A549 (cell line): Measurements from ENCODE around the gene RAD18. TPM values are rescaled to one million over a fixed set of nuclear protein-coding genes. Genes with fewer than 3 reads are reported as not detected.

Source experiments
- ATAC-seq, 2 experiments: fragments of 200-7000 bp in 1 of 2; fragments of >200 bp in 1 of 2; cut with Nextera tagmentation in 1 of 2; cut with Tn5 transposase in 1 of 2; 3 replicates each; pipeline versions ENCODE4 v1.8.0 to v1.9.1; 2018 to 2020; ENCODE audit warnings: mild to moderate bottlenecking in 1 of 2, moderate library complexity in 1 of 2
- CTCF ChIA-PET: fragments of 300-600 bp; sonication (Branson Sonifier 250); formaldehyde crosslinking; extraction: SDS; loops from one replicate; lab custom pipeline; 2021; ENCODE audit warnings: antibody characterized with exemption, inconsistent platforms; lab: Yijun Ruan, JAX
- POLR2A ChIA-PET: fragments of 350-600 bp; formaldehyde crosslinking; extraction: SDS; loops from one replicate; lab custom pipeline; 2021; ENCODE audit warnings: antibody characterized with exemption, inconsistent platforms; lab: Yijun Ruan, JAX
- DNase-seq, 2 experiments: peaks; one replicate each; pipeline versions ENCODE4 v3.0.0 to v3.0.0-alpha.2; 2011 to 2016; ENCODE audit warnings: low read depth in 1 of 2, low spot score in 1 of 2
- FAIRE-seq: peaks from 2 replicates; lab custom pipeline; 2011; peaks lifted over from hg19 to GRCh38; lab: Jason Lieb, UNC
- H3K27ac ChIP-seq, 2 experiments: fragments of >200 bp; sonication (Bioruptor Twin); formaldehyde crosslinking; 3 replicates each; pipeline ENCODE4 v1.5.1; 2016 to 2017
- H3K4me1 ChIP-seq: fragments of >200 bp; sonication (Bioruptor Twin); formaldehyde crosslinking; 3 replicates; pipeline ENCODE4 v1.6.1; 2016
- H3K4me2 ChIP-seq: fragments of >200 bp; sonication (Bioruptor Twin); formaldehyde crosslinking; 3 replicates; pipeline ENCODE4 v1.6.1; 2016
- H3K4me3 ChIP-seq: fragments of >200 bp; sonication (Bioruptor Twin); formaldehyde crosslinking; 3 replicates; pipeline ENCODE4 v1.5.1; 2016
- H3K9me3 ChIP-seq: fragments of >200 bp; sonication (Bioruptor Twin); formaldehyde crosslinking; 3 replicates; pipeline ENCODE4 v1.6.1; 2016
- BHLHE40 ChIP-seq: IDR thresholded peaks from 2 replicates; pipeline ENCODE4 v1.6.1; 2012; ENCODE audit warnings: low read depth, low read length, inconsistent platforms
- CBX8 ChIP-seq: fragments of 200-600 bp; sonication (generic); IDR thresholded peaks from 2 replicates; pipeline ENCODE4 v1.6.1; 2016
- CEBPB ChIP-seq, 2 experiments: fragments of >200 bp in 1 of 2; sonication (Bioruptor Twin) in 1 of 2; formaldehyde crosslinking in 1 of 2; IDR thresholded peaks; 2 replicates each; pipeline ENCODE4 v1.6.1; 2012 to 2016
- CHD2 ChIP-seq: fragments of 150-350 bp; IDR thresholded peaks from 2 replicates; pipeline ENCODE4 v1.6.1; 2014; ENCODE audit warnings: low read length; ENCODE audit not compliant: partially characterized antibody
- CHD4 ChIP-seq: fragments of 200-600 bp; sonication (generic); IDR thresholded peaks from 2 replicates; pipeline ENCODE4 v1.6.1; 2016; ENCODE audit warnings: antibody characterized with exemption, mild to moderate bottlenecking, borderline replicate concordance
- EHF ChIP-seq: fragments of 250-450 bp; sonication (Bioruptor Pico); IDR thresholded peaks from 2 replicates; pipeline ENCODE4 v1.5.0; 2020; ENCODE audit warnings: mild to moderate bottlenecking
- EP300 ChIP-seq, 2 experiments: fragments of >200 bp; sonication (Bioruptor Twin); formaldehyde crosslinking; IDR thresholded peaks; 2 replicates in 1 of 2; 3 replicates in 1 of 2; pipeline ENCODE4 v1.6.1; 2016 to 2017
- HEYL ChIP-seq: fragments of 250-450 bp; sonication (Bioruptor Pico); IDR thresholded peaks from 2 replicates; pipeline ENCODE4 v1.8.0; 2021; ENCODE audit warnings: mild to moderate bottlenecking, moderate library complexity
- HOXB5 ChIP-seq: fragments of 250-450 bp; sonication (Bioruptor Pico); IDR thresholded peaks from 2 replicates; pipeline ENCODE4 v1.5.0; 2020; ENCODE audit warnings: mild to moderate bottlenecking, moderate library complexity
- KDM1A ChIP-seq: fragments of 200-600 bp; sonication (generic); IDR thresholded peaks from 2 replicates; pipeline ENCODE4 v1.6.1; 2016; ENCODE audit warnings: low read depth, mild to moderate bottlenecking
- MAFK ChIP-seq: fragments of 450-650 bp; IDR thresholded peaks from 2 replicates; pipeline ENCODE4 v1.6.1; 2014; ENCODE audit not compliant: partially characterized antibody
- NFE2L2 ChIP-seq: fragments of 150-350 bp; conservative IDR thresholded peaks from 2 replicates; pipeline ENCODE4 v1.6.1; 2014; ENCODE audit warnings: low read length
- NPAS2 ChIP-seq: fragments of 250-450 bp; sonication (Bioruptor Pico); IDR thresholded peaks from 2 replicates; pipeline ENCODE4 v1.8.0; 2022; ENCODE audit warnings: mild to moderate bottlenecking, moderate library complexity, borderline replicate concordance
- POLR2A ChIP-seq: IDR thresholded peaks from 2 replicates; pipeline ENCODE4 v1.6.1; 2012; ENCODE audit warnings: mild to moderate bottlenecking, low read length
- RAD21 ChIP-seq, 2 experiments: fragments of >200 bp in 1 of 2; sonication (Bioruptor Twin) in 1 of 2; formaldehyde crosslinking in 1 of 2; IDR thresholded peaks in 1 of 2; conservative IDR thresholded peaks in 1 of 2; 2 replicates in 1 of 2; 3 replicates in 1 of 2; pipeline ENCODE4 v1.6.1; 2012 to 2018; ENCODE audit warnings: inconsistent platforms in 1 of 2
- ZSCAN20 ChIP-seq: fragments of 250-450 bp; sonication (Bioruptor Pico); IDR thresholded peaks from 2 replicates; pipeline ENCODE4 v1.8.0; 2022; ENCODE audit warnings: mild to moderate bottlenecking, moderate library complexity
- WGBS: methylation state at CpG from one replicate; pipeline ENCODE4 v1.1.6; 2017; ENCODE audit errors: missing lambda C conversion rate; 5-methylcytosine and 5-hydroxymethylcytosine counted together
- polyA plus RNA-seq, 4 experiments: library from polyadenylated mRNA; depleted of rRNA in 3 of 4; stranded (reverse); fragments of >200 nt; fragmentation: RNase III in 1 of 4; extraction: RNeasy Plus Mini Kit Qiagen cat#74134 plus additional on column Dnase treatment in 1 of 4; gene quantifications; 2 replicates in 3 of 4; 3 replicates in 1 of 4; pipeline ENCODE4 v1.2.3, GENCODE V29; 2011 to 2017
- TF ChIP-seq, protein P1 (sequence below): IDR thresholded peaks from 2 replicates; pipeline ENCODE4 v1.6.1; 2012
- TF ChIP-seq, protein P2 (sequence below): fragments of 250-450 bp; sonication (Bioruptor Pico); IDR thresholded peaks from 2 replicates; pipeline ENCODE4 v1.5.0; 2020; ENCODE audit warnings: low read depth, mild to moderate bottlenecking, moderate library complexity
- TF ChIP-seq, protein P3 (sequence below): fragments of 200-600 bp; sonication (generic); IDR thresholded peaks from 2 replicates; pipeline ENCODE4 v1.6.1; 2016; ENCODE audit warnings: antibody characterized with exemption, mild to moderate bottlenecking, moderate library complexity
- TF ChIP-seq, protein P4 (sequence below): fragments of >200 bp; sonication (Bioruptor Twin); formaldehyde crosslinking; IDR thresholded peaks from 3 replicates; pipeline ENCODE4 v1.5.1; 2016
- TF ChIP-seq, protein P5 (sequence below): IDR thresholded peaks from 2 replicates; pipeline ENCODE4 v1.6.1; 2012; ENCODE audit warnings: low read depth, borderline replicate concordance
- TF ChIP-seq, protein P6 (sequence below): fragments of >200 bp; sonication (Bioruptor Twin); formaldehyde crosslinking; IDR thresholded peaks from 2 replicates; pipeline ENCODE4 v1.6.1; 2016
- TF ChIP-seq, protein P7 (sequence below): IDR thresholded peaks from 2 replicates; pipeline ENCODE4 v1.6.1; 2012

Gene RAD18
- polyA plus RNA-seq, 2 of the 4 experiments (the other 2 are of a cell fraction) = 11.8 to 23.2 TPM

DNA sequence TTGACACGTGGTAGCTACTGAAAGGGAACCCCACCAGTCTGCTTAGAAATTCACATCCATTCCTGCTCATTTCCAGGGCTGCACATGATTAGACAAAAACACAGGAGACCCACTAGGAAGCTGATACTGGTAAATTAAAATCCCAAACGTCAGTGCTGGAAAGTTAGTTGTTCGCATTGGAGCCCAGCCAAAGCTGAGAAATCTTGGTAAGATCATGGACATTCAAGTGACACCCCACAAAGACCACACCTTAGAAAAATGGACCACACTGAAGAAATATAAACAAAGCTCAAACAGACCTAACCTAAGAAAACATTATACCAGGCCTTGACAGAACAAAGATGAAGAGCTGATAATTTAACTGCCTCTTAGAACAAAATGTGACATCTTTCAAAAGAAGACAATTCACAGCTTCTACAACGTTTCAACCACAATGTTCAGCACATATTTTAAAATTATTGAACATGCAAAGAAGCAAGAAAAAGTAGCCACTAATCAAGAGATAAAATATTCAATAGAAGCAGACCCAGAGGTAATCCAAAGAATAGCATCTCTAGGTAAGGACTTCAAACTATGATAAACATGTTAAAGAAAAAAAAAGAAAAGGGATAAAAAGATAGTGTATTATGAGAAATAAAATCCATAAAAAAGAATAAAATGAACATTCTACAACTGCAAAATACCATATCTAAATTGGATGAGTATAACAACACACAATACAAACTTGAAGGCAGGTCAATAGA, 20.4 kb downstream of the RAD18 start:
- no peak for TF ChIP-seq CEBPB (IDR thresholded peaks at IDR 0.05)
- no peak for TF ChIP-seq HOXB5 (CRISPR knock-in tag)
- no peak for TF ChIP-seq KDM1A
- TF ChIP-seq, protein P1, sequence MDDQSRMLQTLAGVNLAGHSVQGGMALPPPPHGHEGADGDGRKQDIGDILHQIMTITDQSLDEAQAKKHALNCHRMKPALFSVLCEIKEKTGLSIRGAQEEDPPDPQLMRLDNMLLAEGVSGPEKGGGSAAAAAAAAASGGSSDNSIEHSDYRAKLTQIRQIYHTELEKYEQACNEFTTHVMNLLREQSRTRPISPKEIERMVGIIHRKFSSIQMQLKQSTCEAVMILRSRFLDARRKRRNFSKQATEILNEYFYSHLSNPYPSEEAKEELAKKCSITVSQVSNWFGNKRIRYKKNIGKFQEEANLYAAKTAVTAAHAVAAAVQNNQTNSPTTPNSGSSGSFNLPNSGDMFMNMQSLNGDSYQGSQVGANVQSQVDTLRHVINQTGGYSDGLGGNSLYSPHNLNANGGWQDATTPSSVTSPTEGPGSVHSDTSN = no peak
- TF ChIP-seq NPAS2 (CRISPR knock-in tag) = no peak
- TF ChIP-seq, protein P2, sequence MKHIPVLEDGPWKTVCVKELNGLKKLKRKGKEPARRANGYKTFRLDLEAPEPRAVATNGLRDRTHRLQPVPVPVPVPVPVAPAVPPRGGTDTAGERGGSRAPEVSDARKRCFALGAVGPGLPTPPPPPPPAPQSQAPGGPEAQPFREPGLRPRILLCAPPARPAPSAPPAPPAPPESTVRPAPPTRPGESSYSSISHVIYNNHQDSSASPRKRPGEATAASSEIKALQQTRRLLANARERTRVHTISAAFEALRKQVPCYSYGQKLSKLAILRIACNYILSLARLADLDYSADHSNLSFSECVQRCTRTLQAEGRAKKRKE (CRISPR knock-in tag) = no peak
- no peak for TF ChIP-seq NFE2L2
- TF ChIP-seq, protein P3, sequence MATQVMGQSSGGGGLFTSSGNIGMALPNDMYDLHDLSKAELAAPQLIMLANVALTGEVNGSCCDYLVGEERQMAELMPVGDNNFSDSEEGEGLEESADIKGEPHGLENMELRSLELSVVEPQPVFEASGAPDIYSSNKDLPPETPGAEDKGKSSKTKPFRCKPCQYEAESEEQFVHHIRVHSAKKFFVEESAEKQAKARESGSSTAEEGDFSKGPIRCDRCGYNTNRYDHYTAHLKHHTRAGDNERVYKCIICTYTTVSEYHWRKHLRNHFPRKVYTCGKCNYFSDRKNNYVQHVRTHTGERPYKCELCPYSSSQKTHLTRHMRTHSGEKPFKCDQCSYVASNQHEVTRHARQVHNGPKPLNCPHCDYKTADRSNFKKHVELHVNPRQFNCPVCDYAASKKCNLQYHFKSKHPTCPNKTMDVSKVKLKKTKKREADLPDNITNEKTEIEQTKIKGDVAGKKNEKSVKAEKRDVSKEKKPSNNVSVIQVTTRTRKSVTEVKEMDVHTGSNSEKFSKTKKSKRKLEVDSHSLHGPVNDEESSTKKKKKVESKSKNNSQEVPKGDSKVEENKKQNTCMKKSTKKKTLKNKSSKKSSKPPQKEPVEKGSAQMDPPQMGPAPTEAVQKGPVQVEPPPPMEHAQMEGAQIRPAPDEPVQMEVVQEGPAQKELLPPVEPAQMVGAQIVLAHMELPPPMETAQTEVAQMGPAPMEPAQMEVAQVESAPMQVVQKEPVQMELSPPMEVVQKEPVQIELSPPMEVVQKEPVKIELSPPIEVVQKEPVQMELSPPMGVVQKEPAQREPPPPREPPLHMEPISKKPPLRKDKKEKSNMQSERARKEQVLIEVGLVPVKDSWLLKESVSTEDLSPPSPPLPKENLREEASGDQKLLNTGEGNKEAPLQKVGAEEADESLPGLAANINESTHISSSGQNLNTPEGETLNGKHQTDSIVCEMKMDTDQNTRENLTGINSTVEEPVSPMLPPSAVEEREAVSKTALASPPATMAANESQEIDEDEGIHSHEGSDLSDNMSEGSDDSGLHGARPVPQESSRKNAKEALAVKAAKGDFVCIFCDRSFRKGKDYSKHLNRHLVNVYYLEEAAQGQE = no peak
- TF ChIP-seq CHD4 = no peak
- TF ChIP-seq, protein P4, sequence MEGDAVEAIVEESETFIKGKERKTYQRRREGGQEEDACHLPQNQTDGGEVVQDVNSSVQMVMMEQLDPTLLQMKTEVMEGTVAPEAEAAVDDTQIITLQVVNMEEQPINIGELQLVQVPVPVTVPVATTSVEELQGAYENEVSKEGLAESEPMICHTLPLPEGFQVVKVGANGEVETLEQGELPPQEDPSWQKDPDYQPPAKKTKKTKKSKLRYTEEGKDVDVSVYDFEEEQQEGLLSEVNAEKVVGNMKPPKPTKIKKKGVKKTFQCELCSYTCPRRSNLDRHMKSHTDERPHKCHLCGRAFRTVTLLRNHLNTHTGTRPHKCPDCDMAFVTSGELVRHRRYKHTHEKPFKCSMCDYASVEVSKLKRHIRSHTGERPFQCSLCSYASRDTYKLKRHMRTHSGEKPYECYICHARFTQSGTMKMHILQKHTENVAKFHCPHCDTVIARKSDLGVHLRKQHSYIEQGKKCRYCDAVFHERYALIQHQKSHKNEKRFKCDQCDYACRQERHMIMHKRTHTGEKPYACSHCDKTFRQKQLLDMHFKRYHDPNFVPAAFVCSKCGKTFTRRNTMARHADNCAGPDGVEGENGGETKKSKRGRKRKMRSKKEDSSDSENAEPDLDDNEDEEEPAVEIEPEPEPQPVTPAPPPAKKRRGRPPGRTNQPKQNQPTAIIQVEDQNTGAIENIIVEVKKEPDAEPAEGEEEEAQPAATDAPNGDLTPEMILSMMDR = no peak
- TF ChIP-seq, protein P5, sequence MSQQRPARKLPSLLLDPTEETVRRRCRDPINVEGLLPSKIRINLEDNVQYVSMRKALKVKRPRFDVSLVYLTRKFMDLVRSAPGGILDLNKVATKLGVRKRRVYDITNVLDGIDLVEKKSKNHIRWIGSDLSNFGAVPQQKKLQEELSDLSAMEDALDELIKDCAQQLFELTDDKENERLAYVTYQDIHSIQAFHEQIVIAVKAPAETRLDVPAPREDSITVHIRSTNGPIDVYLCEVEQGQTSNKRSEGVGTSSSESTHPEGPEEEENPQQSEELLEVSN = no peak
- no peak for TF ChIP-seq RAD21 (conservative IDR thresholded peaks at IDR 0.05 in 1 of 2, IDR thresholded peaks at IDR 0.05 in 1 of 2)
- H3K4me1 ChIP-seq = peaks cover 9% of the 10 kb centered on the region
- FAIRE-seq = no peak
- CTCF ChIA-PET = interaction anchor here (1.2 kb wide), 1 partner anchor 174 kb away, joined by 4 read pairs; the partner anchor contains the start of gene OXTR
- no peak for DNase-seq
- 87% methylated on average over 4 of the region's 4 CpGs for WGBS
- no peak for ATAC-seq
- peaks cover 20% of the 10 kb centered on the region for H3K9me3 ChIP-seq
- POLR2A ChIA-PET = no interaction called here
- H3K27ac ChIP-seq = no peak overlapping the region
- H3K4me2 ChIP-seq = no peak overlapping the region
- H3K4me3 ChIP-seq = no peak overlapping the region

DNA sequence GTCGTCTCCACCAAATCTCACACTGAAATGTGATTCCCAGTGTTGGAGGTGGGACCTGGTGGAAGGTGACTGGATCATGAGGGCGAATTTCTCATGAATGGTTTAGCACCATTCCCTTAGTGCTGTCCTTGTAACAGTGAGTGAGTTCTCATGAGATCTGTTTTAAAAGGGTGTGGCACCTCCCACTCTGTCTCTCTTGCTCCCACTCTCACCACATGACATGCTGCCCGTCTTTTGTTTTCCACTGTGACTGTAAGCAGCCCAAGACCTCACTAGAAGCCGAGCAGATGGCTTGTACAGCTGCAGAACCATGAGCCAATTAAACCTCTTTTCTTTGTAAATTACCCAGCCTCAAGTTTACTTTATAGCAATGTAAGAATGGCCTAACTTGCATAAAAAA, 21.2 kb downstream of the RAD18 start:
- H3K9me3 ChIP-seq = peaks cover 20% of the 10 kb centered on the region
- FAIRE-seq (no peak), DNase-seq (no peak), ATAC-seq (no peak)
- no peak overlapping the region for H3K4me3 ChIP-seq
- POLR2A ChIA-PET = no interaction called here
- H3K4me1 ChIP-seq = peaks cover 16% of the 10 kb centered on the region
- WGBS = 94% methylated on average over 4 of the region's 4 CpGs
- H3K4me2 ChIP-seq = no peak overlapping the region
- CTCF ChIA-PET = interaction anchor here (1.2 kb wide), 1 partner anchor 173 kb away, joined by 4 read pairs; the partner anchor contains the start of gene OXTR
- H3K27ac ChIP-seq = no peak overlapping the region
- TF ChIP-seq, protein P6, sequence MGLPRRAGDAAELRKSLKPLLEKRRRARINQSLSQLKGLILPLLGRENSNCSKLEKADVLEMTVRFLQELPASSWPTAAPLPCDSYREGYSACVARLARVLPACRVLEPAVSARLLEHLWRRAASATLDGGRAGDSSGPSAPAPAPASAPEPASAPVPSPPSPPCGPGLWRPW = no peak
- no peak for TF ChIP-seq BHLHE40
- TF ChIP-seq, protein P7, sequence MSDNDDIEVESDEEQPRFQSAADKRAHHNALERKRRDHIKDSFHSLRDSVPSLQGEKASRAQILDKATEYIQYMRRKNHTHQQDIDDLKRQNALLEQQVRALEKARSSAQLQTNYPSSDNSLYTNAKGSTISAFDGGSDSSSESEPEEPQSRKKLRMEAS = no peak
- TF ChIP-seq HEYL (CRISPR knock-in tag) = no peak
- TF ChIP-seq CBX8 = no peak
- no peak for TF ChIP-seq POLR2A
- TF ChIP-seq EP300 (IDR thresholded peaks at IDR 0.05) = no peak
- no peak for TF ChIP-seq EHF (CRISPR knock-in tag)
- no peak for TF ChIP-seq ZSCAN20 (CRISPR knock-in tag)
- no peak for TF ChIP-seq MAFK
- TF ChIP-seq, protein P4 = no peak
- TF ChIP-seq CHD2 = no peak
